SK-N-SH treated with all-trans-retinoic acid at 6 μM for 48 hours (cell line): ENCODE results near the gene PAX5.

Experiments used
- ARNTL ChIP-seq: fragments of 450-650 bp; formaldehyde crosslinking; IDR thresholded peaks from 2 replicates; pipeline ENCODE4 v1.5.0; 2020; ENCODE audit warnings: low read depth, mild to moderate bottlenecking, moderate library complexity, borderline replicate concordance
- BACH2 ChIP-seq: fragments of 250-450 bp; sonication (Bioruptor Pico); IDR thresholded peaks from 2 replicates; pipeline ENCODE4 v1.9.0; 2021; ENCODE audit warnings: mild to moderate bottlenecking, borderline replicate concordance
- OSR1 ChIP-seq: fragments of 250-450 bp; sonication (Bioruptor Pico); IDR thresholded peaks from 2 replicates; pipeline ENCODE4 v1.8.0; 2022; ENCODE audit warnings: moderate library complexity, mild to moderate bottlenecking, inconsistent platforms
- PPARA ChIP-seq: fragments of 250-450 bp; sonication (Bioruptor Pico); IDR thresholded peaks from 2 replicates; pipeline ENCODE4 v1.5.0; 2020; ENCODE audit warnings: mild to moderate bottlenecking, borderline replicate concordance
- ZFP30 ChIP-seq: fragments of 450-650 bp; formaldehyde crosslinking; IDR thresholded peaks from 2 replicates; pipeline ENCODE4 v1.5.0; 2022; ENCODE audit warnings: mild to moderate bottlenecking, moderate library complexity
- ZNF70 ChIP-seq: fragments of 450-650 bp; formaldehyde crosslinking; IDR thresholded peaks from 2 replicates; pipeline ENCODE4 v1.5.0; 2020; ENCODE audit warnings: mild to moderate bottlenecking, moderate library complexity

DNA sequence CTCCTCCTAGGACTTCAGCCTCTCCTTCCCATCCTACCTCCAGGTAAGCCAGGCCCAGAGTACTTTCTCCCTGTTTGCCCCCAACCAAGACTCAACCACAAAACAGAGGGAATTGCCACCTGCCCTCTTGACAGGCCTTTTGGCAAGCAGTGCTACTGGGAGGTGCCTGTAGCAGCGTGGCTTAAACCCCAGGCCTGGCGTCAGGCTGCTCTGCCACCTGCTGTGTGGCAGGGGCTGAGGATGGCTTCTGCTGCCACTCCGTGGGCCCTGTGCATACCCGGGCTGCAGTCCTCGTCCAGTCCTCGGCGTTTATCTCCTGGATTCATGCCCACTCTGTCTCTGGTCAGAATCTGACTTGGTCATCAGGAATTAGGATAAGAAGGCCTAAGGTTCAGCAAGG, 163.1 kb downstream of the PAX5 start:
- TF ChIP-seq PPARA (CRISPR knock-in tag) = no peak
- no peak for TF ChIP-seq BACH2 (CRISPR knock-in tag)
- TF ChIP-seq ARNTL (CRISPR knock-in tag) = no peak
- no peak for TF ChIP-seq OSR1 (CRISPR knock-in tag)
- TF ChIP-seq ZFP30 = no peak
- no peak for TF ChIP-seq ZNF70 (CRISPR knock-in tag)
